HAP-1 (cell line): Measurements from ENCODE around the gene SHISA3.

Experiments
- DNase-seq, 2 experiments: peaks; one replicate each; pipeline ENCODE4 v3.0.0-alpha.2; 2016 to 2020; ENCODE audit warnings: low spot score in 2 of 2
- H3K27me3 ChIP-seq: fragments of 250-450 bp; sonication (Bioruptor Pico); 2 replicates; pipeline ENCODE4 v1.5.1; 2020; ENCODE audit warnings: low read depth, mild to moderate bottlenecking, moderate library complexity
- H3K36me3 ChIP-seq: fragments of 250-450 bp; sonication (Bioruptor Pico); replicated peaks from 2 replicates; pipeline ENCODE4 v1.5.1; 2020; ENCODE audit warnings: mild to moderate bottlenecking
- H3K4me1 ChIP-seq: fragments of 250-450 bp; sonication (Bioruptor Pico); 2 replicates; pipeline ENCODE4 v1.5.1; 2020; ENCODE audit warnings: mild to moderate bottlenecking
- H3K4me3 ChIP-seq: fragments of 250-450 bp; sonication (Bioruptor Pico); 2 replicates; pipeline ENCODE4 v1.5.1; 2020; ENCODE audit warnings: mild to moderate bottlenecking, moderate library complexity
- H3K9me3 ChIP-seq: fragments of 250-450 bp; sonication (Bioruptor Pico); 2 replicates; pipeline ENCODE4 v1.5.1; 2020; ENCODE audit warnings: mild to moderate bottlenecking, moderate library complexity
- in situ Hi-C: fragments of 300-500 bp; cut with MboI; formaldehyde crosslinking; loops from 3 replicates; pipeline ENCODE4 v1.14.3; 2020; ENCODE audit warnings: low sequenced_read_pairs, inconsistent platforms, mixed read lengths

The SHISA3 gene

GRCh38 chr4:42398871-42399331 is 1.6 kb downstream of the SHISA3 start:
- in situ Hi-C loops: loop anchor here (10.0 kb wide), 1 partner anchor 114 kb away; no protein-coding TSS in a partner anchor
- Histone ChIP-seq H3K9me3 (no peaks in the 10 kb centered on the region), H3K27me3 (no peaks in the 10 kb centered on the region), H3K36me3 (peaks cover 33% of the 10 kb centered on the region), H3K4me1 (peaks cover 12% of the 10 kb centered on the region), H3K4me3 (peak overlapping the region; percentile 75)
- DNase-seq: peak; percentile 80 to 81

DNA sequence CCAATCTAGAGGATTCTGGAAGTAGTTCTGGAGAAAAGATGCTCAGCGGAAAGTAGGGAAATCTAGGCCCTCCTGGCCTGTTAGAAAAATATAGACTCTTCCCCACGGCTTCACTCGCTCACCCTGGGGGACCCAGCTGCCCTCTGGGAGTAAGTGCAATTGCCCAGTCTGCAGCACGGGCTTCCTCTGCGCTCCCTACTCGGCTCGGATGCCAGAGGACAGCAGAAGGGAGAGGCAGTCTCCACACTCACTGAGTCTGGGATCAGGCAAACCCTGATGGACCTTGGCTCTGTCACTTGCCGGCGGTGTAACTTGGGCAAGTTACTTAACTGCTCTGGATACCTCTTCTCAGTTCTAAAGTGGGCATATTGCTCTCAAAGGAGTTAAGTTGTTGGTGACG is 2.1 kb downstream of the SHISA3 start:
- Histone ChIP-seq H3K9me3 (no peaks in the 10 kb centered on the region), H3K36me3 (peaks cover 36% of the 10 kb centered on the region), H3K4me1 (peaks cover 12% of the 10 kb centered on the region), H3K27me3 (no peaks in the 10 kb centered on the region), H3K4me3 (peak overlapping the region; percentile 75)
- in situ Hi-C loops: loop anchor here (10.0 kb wide), 1 partner anchor 115 kb away; no protein-coding TSS in a partner anchor
- DNase-seq: peak; percentile 18 to 59

- H3K4me3 ChIP-seq: no peak overlapping the region
- peaks cover 36% of the 10 kb centered on the region for H3K36me3 ChIP-seq
- in situ Hi-C loops: loop anchor here (10.0 kb wide), 1 partner anchor 114 kb away; no protein-coding TSS in a partner anchor
- no peaks in the 10 kb centered on the region for H3K9me3 ChIP-seq
- peak in 1 of 2 experiments; percentile 40 for DNase-seq
- H3K4me1 ChIP-seq: peaks cover 12% of the 10 kb centered on the region
- no peaks in the 10 kb centered on the region for H3K27me3 ChIP-seq
These were observed 3.9 kb downstream of the SHISA3 start for GRCh38 chr4:42401171-42401570.

DNA sequence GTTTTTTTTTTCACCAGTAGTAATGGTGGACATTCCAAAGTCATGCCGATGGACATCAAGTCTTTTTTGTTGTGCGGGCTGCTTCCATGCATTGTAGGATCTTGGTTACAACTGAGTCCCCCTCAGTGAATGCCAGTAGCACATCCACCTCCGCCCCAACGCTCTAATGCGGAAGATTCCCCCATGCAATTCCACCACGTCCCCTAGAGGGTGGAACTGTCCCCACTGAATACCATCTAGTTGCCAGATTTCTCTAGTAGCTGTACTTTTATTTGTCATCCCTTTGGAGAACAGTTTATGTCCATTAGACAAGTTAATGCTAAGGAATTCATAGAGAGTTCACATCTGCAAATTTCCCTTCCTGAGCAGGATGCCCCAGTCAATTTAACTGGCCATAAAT is 6.7 kb downstream of the SHISA3 start:
- in situ Hi-C loops: loop anchor here (10.0 kb wide), 1 partner anchor 111 kb away; no protein-coding TSS in a partner anchor

GRCh38 chr4:42410446-42410845 is 13.2 kb downstream of the SHISA3 start:
- H3K4me3 ChIP-seq: no peak overlapping the region
- in situ Hi-C loops: no loop called here
- H3K4me1 ChIP-seq: peaks cover 39% of the 10 kb centered on the region
- H3K27me3 ChIP-seq: no peaks in the 10 kb centered on the region
- H3K36me3 ChIP-seq: 0 out of 2 replicates have a peak, but pooled peaks cover 5% of the 10 kb centered on the region
- DNase-seq: no peak
- H3K9me3 ChIP-seq: no peaks in the 10 kb centered on the region

More for the DNA sequence above, 6.7 kb downstream of the SHISA3 start:
- Histone ChIP-seq H3K36me3 (peaks cover 36% of the 10 kb centered on the region), H3K27me3 (no peaks in the 10 kb centered on the region), H3K4me1 (peaks cover 28% of the 10 kb centered on the region), H3K9me3 (no peaks in the 10 kb centered on the region), H3K4me3 (no peak overlapping the region)
- peak in 1 of 2 experiments; percentile 41 for DNase-seq

- H3K27me3 ChIP-seq: no peaks in the 10 kb centered on the region
- H3K4me3 ChIP-seq: no peak overlapping the region
- H3K9me3 ChIP-seq: no peaks in the 10 kb centered on the region
- DNase-seq: no peak
- H3K36me3 ChIP-seq: 0 out of 2 replicates have a peak, but pooled peaks cover 5% of the 10 kb centered on the region
- in situ Hi-C loops: no loop called here
- H3K4me1 ChIP-seq: peaks cover 39% of the 10 kb centered on the region
These were observed 14.5 kb downstream of the SHISA3 start for GRCh38 chr4:42411803-42412202.

DNA sequence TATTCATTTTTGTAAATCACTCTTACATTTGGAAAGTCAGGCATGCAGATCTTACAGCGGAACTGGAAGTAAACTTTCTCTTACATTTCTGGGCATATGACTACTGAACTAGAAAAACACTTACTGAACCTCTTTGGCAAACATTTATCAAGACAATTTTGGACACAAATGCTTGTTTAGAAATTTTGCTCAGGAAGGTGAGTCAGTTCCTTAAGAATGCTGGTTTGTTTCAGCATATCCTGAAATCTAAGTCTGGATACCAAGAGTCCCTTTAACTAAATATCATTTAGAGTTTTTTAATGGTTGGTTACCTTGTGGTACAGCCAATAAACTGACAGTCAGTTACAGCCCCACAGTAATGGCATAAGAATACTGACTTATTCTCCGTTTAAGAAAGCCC is 15.0 kb downstream of the SHISA3 start:
- DNase-seq: no peak
- Histone ChIP-seq H3K4me1 (peaks cover 37% of the 10 kb centered on the region), H3K36me3 (0 out of 2 replicates have a peak, but pooled peaks cover 5% of the 10 kb centered on the region), H3K9me3 (no peaks in the 10 kb centered on the region), H3K4me3 (no peak overlapping the region), H3K27me3 (no peaks in the 10 kb centered on the region)
- in situ Hi-C loops: no loop called here

DNA sequence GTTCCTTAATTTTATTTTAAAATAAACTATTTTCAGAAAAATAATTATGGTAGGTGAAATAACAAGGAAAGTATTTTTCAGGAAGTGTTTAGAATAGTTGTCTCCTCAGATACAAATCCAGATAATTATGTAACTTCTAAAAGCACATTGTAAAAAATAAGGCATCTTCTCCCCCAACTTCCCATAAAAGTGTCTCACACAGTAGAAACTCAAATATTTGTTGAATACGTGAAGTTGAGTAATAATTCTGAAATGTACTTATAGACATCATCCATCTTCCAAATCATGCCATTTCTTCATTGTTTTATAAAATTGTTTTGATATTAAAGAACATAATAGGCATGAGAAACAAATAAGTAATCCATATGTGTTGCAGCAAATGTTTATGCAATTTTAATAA is 18.0 kb downstream of the SHISA3 start:
- no peak overlapping the region for H3K4me3 ChIP-seq
- H3K36me3 ChIP-seq: 0 out of 2 replicates have a peak, but pooled peaks cover 5% of the 10 kb centered on the region
- in situ Hi-C loops: no loop called here
- no peaks in the 10 kb centered on the region for H3K9me3 ChIP-seq
- DNase-seq: no peak
- H3K27me3 ChIP-seq: no peaks in the 10 kb centered on the region
- peaks cover 11% of the 10 kb centered on the region for H3K4me1 ChIP-seq

- 0 out of 2 replicates have a peak, but pooled peaks cover 5% of the 10 kb centered on the region for H3K36me3 ChIP-seq
These were observed 18.7 kb downstream of the SHISA3 start for GRCh38 chr4:42416017-42416416.

DNA sequence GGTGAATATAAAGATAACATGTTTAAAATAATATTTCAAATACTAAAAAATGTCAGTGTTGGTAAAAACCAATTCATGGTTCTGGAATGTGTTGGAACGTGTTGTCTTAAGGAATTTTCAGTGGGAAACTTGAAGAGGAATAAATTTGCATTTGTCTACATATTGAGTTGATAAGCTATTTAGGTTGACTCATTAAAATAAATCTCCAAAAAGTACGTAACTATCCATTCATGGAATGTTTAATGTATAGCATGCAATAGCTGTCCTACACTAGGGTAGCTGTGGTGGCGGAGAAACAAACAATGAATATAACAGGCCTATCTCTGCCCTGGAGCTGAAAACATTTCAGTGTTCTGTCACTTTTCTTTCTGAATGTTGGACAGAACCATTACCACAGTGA is 20.3 kb downstream of the SHISA3 start:
- Histone ChIP-seq H3K27me3 (no peaks in the 10 kb centered on the region), H3K4me3 (no peak overlapping the region), H3K36me3 (no peaks in the 10 kb centered on the region), H3K4me1 (peaks cover 9% of the 10 kb centered on the region), H3K9me3 (no peaks in the 10 kb centered on the region)
- in situ Hi-C loops: no loop called here
- no peak for DNase-seq

More at GRCh38 chr4:42416017-42416416, 18.7 kb downstream of the SHISA3 start:
- in situ Hi-C loops: no loop called here
- no peak overlapping the region for H3K4me3 ChIP-seq
- no peaks in the 10 kb centered on the region for H3K27me3 ChIP-seq
- no peak for DNase-seq
- H3K4me1 ChIP-seq: peaks cover 5% of the 10 kb centered on the region
- H3K9me3 ChIP-seq: no peaks in the 10 kb centered on the region

DNA sequence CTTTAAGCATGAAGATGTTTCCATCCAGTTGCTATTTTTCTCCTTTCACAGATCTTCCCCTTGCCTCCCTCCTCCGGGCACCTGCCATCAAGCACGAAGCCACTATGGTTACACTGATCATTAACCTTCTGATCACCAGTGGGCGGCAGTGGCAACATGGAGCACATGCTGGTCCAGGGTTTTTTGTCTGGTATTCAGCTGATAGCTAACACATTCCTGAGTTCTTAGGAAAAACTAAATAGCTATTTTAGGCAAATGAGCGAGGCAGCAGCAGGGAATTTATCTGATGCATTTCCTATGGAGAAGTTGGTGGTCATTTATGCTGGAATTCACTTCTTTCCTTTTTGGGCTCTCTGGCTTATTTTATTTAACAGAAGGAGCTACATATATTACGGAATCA is 22.9 kb downstream of the SHISA3 start:
- in situ Hi-C loops: no loop called here

DNA sequence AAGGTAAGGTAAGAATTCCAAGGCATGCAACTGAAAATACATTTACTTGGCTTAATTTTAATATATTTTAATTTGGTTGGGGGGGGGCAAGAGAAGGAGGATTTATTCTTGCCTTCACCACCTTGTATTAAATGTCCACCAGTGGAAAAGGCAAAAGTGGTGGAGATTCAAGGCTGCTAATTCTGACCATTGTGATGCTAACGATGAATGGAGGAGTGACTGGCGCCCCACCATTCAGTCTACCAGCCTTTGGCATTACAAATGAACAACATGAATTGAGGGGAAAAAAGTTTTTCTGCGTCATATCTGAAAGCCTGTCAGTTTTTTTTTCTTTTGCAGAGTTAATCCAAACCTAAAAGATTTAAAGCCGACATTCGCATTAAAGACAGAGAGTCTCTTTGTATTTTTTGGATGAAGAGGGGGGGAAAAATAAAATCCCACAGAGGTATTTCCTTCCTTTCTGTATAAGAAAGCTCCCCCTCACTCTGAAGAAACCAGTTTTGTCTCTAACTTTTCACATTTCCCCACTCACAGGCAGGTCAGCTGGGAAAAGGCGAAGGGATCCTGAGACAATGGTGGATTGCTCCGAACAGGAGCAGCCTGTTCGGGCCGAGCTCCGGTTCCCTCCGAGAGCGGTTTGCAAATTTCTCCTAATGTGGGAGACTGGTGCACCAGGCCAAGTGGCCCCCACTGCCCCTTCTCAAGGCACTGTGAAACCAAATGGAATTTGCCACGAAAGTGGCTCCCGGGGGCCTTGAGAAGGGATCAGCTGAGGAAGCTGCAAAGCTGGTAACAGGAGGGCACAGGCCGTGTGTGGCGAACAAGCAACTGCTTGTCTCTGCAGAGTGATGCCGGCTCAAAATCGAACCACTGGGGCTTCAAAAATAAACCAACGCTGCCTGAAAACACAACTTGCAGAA is 28.1 kb downstream of the SHISA3 start:
- H3K36me3 ChIP-seq: no peaks in the 10 kb centered on the region
- H3K4me1 ChIP-seq: peaks cover 47% of the 10 kb centered on the region
- in situ Hi-C loops: no loop called here
- peak; percentile 82 to 99 for DNase-seq
- no peaks in the 10 kb centered on the region for H3K27me3 ChIP-seq
- no peaks in the 10 kb centered on the region for H3K9me3 ChIP-seq
- peak overlapping the region; percentile 15 for H3K4me3 ChIP-seq

More for the DNA sequence above, 22.9 kb downstream of the SHISA3 start:
- H3K4me1 ChIP-seq: peaks cover 34% of the 10 kb centered on the region
- no peaks in the 10 kb centered on the region for H3K36me3 ChIP-seq
- DNase-seq: no peak
- H3K9me3 ChIP-seq: no peaks in the 10 kb centered on the region
- H3K4me3 ChIP-seq: no peak overlapping the region
- H3K27me3 ChIP-seq: no peaks in the 10 kb centered on the region

- Histone ChIP-seq H3K27me3 (no peaks in the 10 kb centered on the region), H3K36me3 (no peaks in the 10 kb centered on the region), H3K4me1 (peaks cover 39% of the 10 kb centered on the region), H3K9me3 (no peaks in the 10 kb centered on the region), H3K4me3 (no peak overlapping the region)
- in situ Hi-C loops: no loop called here
- DNase-seq: no peak
These were observed 30.7 kb downstream of the SHISA3 start for GRCh38 chr4:42428036-42428435.
